Ectodermal cell (in vitro differentiated cells): Measurements from ENCODE around the gene SPINK5.

Experiments
- H3K27ac ChIP-seq: 2 replicates; pipeline ENCODE4 v1.7.0; 2013; ENCODE audit warnings: mild to moderate bottlenecking, low read depth, low read length; ENCODE audit not compliant: insufficient read depth, poor library complexity, severe bottlenecking
- H3K27me3 ChIP-seq: 2 replicates; pipeline ENCODE4 v1.7.0; 2013; ENCODE audit warnings: mild to moderate bottlenecking, low read length; ENCODE audit not compliant: insufficient read depth, control insufficient read depth, poor library complexity, severe bottlenecking
- H3K36me3 ChIP-seq: one replicate; pipeline ENCODE4 v1.7.0; 2013; ENCODE audit warnings: low read length; ENCODE audit not compliant: control insufficient read depth, insufficient read depth
- H3K4me1 ChIP-seq: one replicate; pipeline ENCODE4 v1.7.0; 2013; ENCODE audit warnings: low read length; ENCODE audit not compliant: control insufficient read depth, insufficient read depth
- H3K4me3 ChIP-seq: 2 replicates; pipeline ENCODE4 v1.7.0; 2013; ENCODE audit warnings: low read depth, low read length, control low read depth; ENCODE audit not compliant: insufficient read depth
- H3K9me3 ChIP-seq: 2 replicates; pipeline ENCODE4 v1.7.0; 2013; ENCODE audit warnings: mild to moderate bottlenecking, low read length, moderate library complexity; ENCODE audit not compliant: control insufficient read depth
- WGBS, 2 experiments: methylation state at CpG; one replicate each; pipeline ENCODE4 v1.1.7; 2013; ENCODE audit warnings: missing lambda C conversion rate in 2 of 2; 5-methylcytosine and 5-hydroxymethylcytosine counted together

The SPINK5 gene

DNA sequence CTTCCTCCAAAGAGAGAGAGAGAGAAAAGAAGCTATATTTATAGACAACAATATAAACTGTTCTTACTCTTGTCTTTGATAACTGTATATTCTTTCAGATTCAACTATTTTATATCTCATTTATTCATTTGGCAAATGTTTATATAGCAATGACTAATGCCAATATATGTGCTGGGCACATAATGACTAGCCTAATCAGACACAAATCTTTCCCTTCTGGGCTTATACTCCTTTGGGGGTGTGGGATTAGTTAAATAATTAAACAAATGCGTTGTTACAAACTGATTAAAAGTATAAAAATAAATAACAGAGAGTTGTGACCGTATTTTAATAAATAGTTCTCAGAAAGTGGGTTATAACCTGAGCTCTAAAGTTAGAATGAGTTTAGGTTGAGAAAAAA, 108.6 kb downstream of the SPINK5 start:
- no peak overlapping the region for H3K4me3 ChIP-seq
- no peak overlapping the region for H3K27ac ChIP-seq

DNA sequence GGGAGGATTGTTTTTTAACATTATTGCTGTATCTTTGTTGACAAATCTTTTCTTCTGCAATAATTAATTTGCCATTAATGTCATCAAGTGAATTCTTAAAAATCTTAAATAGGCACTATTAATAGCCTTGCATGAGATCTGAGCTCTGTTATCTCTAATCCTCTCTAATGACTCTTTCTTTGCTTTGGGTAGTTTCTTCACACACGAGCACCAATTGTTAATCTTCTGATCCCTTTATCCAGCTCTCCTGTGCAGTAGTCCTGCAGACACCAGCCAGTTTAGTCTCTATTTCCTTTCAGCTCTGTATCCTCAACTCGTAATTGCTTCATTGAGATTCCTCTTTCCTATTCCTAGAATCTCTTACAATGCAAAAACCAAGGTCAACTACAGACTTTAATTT, 112.7 kb downstream of the SPINK5 start:
- H3K4me1 ChIP-seq: no peaks in the 10 kb centered on the region
- 46 to 68% methylated on average over 2 of the region's 2 CpGs for WGBS, 2 experiments

More for the DNA sequence above, 108.6 kb downstream of the SPINK5 start:
- Histone ChIP-seq H3K27me3 (no peaks in the 10 kb centered on the region), H3K36me3 (no peaks in the 10 kb centered on the region), H3K4me1 (no peaks in the 10 kb centered on the region), H3K9me3 (no peaks in the 10 kb centered on the region)
- 94 to 100% methylated on average over 1 to 2 of the region's 2 CpGs for WGBS, 2 experiments

DNA sequence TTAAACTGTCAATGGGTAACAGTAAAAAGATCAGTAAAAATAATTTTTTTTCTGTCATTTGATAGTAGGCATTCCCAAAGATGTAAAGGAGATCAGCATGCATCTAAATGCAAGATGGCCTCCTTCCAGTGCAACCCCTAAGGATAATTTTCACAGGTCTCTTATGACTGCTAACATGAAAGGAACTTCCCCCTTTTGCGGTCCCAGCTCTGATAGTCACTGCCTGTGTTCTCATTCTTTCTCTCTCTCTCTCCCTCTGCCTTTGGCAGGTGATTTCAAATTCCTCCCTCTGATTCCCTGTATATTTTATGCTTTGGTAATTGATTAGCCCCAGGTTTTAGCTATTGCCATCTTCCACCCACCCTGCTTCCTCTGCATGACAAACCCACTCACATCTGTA, 113.4 kb downstream of the SPINK5 start:
- WGBS, 2 experiments: 88 to 95% methylated on average over 1 of the region's 1 CpG
- Histone ChIP-seq H3K27ac (no peak overlapping the region), H3K9me3 (no peaks in the 10 kb centered on the region), H3K27me3 (no peaks in the 10 kb centered on the region), H3K4me1 (no peaks in the 10 kb centered on the region), H3K36me3 (no peaks in the 10 kb centered on the region), H3K4me3 (no peak overlapping the region)

More for the DNA sequence above, 112.7 kb downstream of the SPINK5 start:
- no peaks in the 10 kb centered on the region for H3K27me3 ChIP-seq
- no peak overlapping the region for H3K27ac ChIP-seq
- no peak overlapping the region for H3K4me3 ChIP-seq
- no peaks in the 10 kb centered on the region for H3K9me3 ChIP-seq
- no peaks in the 10 kb centered on the region for H3K36me3 ChIP-seq

DNA sequence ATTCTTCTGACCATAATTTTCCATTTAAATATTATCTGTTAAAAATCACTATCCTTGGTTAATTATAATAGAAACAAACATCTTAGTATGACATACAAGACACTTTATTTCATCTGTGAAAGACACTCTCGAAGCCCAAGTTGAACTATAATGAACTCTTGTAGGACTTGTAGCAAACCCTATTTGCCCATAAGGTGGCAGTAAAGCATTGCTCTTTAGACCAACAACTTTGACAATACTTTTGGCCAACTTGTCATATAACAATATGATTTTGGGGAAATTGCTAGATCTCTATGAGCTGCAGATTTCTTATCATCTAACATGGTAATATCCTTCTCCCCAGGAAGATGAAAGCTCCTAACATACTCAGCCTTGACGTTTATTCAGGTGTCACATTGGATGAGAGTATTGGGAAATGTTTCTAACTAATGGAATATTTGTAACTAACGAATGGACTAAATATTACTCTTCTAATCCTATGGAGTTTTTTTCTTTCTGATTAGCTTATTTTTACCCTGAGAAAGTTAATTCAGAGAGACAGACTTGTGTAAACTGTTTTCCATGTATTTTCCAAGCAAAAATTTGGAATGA, 115.5 kb downstream of the SPINK5 start:
- no peaks in the 10 kb centered on the region for H3K27me3 ChIP-seq
- H3K4me3 ChIP-seq: no peak overlapping the region
- no peaks in the 10 kb centered on the region for H3K4me1 ChIP-seq
- no peak overlapping the region for H3K27ac ChIP-seq
- H3K36me3 ChIP-seq: no peaks in the 10 kb centered on the region
- 73 to 89% methylated on average over 1 to 2 of the region's 3 CpGs for WGBS, 2 experiments
- H3K9me3 ChIP-seq: no peaks in the 10 kb centered on the region

DNA sequence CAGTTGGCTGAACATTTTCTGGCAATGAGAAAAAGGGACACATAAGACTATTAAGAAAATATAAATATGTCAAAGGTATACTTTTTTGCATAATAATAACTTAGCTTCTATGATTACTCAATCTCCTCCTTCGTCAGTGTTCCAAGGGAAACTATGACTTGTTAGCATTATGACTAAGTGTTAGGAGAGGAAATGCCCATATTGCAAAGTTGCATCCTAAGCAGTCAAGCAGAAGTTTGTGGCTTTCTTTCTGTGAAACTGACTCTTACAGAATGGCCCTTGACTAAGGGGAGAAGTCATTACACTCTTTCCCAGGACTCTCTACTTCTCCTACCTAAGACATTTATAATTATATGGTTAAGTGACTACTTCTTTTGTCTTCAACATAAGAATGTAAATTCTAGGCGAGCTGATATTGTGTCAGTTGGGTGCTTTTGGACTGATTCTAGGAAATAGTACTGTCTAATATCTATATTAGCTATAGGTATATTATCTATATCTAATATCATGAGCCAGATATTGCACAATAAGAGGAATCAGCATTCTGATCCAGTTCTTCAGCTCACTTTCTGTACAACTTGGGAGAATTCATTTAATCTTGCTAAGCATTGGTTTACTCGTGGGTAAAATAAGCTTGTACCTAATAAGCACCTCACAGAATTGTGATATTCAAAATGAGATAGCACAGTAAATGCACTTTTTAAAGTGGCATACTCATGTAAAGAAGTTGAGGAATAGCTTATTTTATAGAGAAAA, 122.6 kb downstream of the SPINK5 start:
- 93% methylated on average over 3 of the region's 3 CpGs; no CpG with 5 or more reads in 1 of the 2 experiments for WGBS, 2 experiments
- H3K4me1 ChIP-seq: no peaks in the 10 kb centered on the region
- no peaks in the 10 kb centered on the region for H3K9me3 ChIP-seq
- no peak overlapping the region for H3K4me3 ChIP-seq
- no peak overlapping the region for H3K27ac ChIP-seq
- H3K36me3 ChIP-seq: no peaks in the 10 kb centered on the region
- no peaks in the 10 kb centered on the region for H3K27me3 ChIP-seq
